Measurements from ENCODE around the gene C4A.
"Not testable (repeated sequence)": the region's sequence is repeated elsewhere in the genome, so short reads cannot be mapped to it uniquely, and the experiment has no call there.

C4A gene

GRCh38 chr6:31981744-31982143 is at the start of gene C4A:
Gene C4A, plus strand, starts transcription at chr6:31982057. Its CDS starts 51 bp downstream, at chr6:31982108.
- H3K27ac ChIP-seq = not testable (repeated sequence)

GRCh38 chr6:31932137-31932536 is 49.7 kb upstream of the C4A start:
- H3K27ac ChIP-seq = not testable (repeated sequence)

DNA sequence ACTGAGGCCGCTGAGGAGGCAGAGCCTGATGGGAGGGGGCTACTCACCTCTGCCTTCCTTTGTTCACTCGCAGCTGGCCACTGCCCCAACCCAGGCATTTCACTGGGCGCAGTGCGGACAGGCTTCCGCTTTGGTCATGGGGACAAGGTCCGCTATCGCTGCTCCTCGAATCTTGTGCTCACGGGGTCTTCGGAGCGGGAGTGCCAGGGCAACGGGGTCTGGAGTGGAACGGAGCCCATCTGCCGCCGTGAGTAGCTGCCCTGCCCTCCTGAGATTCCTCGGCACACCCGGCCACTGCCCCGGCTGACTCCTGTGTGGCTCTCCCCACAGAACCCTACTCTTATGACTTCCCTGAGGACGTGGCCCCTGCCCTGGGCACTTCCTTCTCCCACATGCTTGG is 48.3 kb upstream of the C4A start:
- TF ChIP-seq, protein P1, sequence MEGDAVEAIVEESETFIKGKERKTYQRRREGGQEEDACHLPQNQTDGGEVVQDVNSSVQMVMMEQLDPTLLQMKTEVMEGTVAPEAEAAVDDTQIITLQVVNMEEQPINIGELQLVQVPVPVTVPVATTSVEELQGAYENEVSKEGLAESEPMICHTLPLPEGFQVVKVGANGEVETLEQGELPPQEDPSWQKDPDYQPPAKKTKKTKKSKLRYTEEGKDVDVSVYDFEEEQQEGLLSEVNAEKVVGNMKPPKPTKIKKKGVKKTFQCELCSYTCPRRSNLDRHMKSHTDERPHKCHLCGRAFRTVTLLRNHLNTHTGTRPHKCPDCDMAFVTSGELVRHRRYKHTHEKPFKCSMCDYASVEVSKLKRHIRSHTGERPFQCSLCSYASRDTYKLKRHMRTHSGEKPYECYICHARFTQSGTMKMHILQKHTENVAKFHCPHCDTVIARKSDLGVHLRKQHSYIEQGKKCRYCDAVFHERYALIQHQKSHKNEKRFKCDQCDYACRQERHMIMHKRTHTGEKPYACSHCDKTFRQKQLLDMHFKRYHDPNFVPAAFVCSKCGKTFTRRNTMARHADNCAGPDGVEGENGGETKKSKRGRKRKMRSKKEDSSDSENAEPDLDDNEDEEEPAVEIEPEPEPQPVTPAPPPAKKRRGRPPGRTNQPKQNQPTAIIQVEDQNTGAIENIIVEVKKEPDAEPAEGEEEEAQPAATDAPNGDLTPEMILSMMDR (conservative IDR thresholded peaks at IDR 0.05) = no peak
- H3K27ac ChIP-seq = no peak overlapping the region

GRCh38 chr6:31935021-31935420 is 46.8 kb upstream of the C4A start:
- TF ChIP-seq, protein P1 (conservative IDR thresholded peaks at IDR 0.05) = no peak
- H3K27ac ChIP-seq = no peak overlapping the region

DNA sequence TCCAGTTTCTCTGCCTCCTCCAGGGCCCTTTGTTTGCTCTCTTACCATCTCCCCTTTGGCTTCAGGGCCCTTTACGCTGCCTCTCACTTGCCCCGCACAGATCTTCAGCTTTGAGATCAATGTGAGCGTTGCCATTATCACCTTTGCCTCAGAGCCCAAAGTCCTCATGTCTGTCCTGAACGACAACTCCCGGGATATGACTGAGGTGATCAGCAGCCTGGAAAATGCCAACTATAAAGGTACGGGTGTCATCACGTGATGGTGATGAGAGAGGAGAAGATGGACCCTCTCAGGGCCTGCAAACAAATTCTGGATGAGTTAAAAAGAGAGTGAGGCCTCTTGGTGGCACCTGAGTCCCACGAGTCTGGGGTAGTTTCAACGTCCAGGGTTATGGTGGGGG is 46.0 kb upstream of the C4A start:
- TF ChIP-seq, protein P1 (conservative IDR thresholded peaks at IDR 0.05) = no peak
- H3K27ac ChIP-seq = no peak overlapping the region

GRCh38 chr6:31940256-31940664 is 41.6 kb upstream of the C4A start:
- TF ChIP-seq, protein P1 (conservative IDR thresholded peaks at IDR 0.05) = no peak
- H3K27ac ChIP-seq = no peak overlapping the region

GRCh38 chr6:31943742-31944141 is 38.1 kb upstream of the C4A start:
- H3K27ac ChIP-seq = no peak overlapping the region
- TF ChIP-seq, protein P1 (conservative IDR thresholded peaks at IDR 0.05) = no peak

DNA sequence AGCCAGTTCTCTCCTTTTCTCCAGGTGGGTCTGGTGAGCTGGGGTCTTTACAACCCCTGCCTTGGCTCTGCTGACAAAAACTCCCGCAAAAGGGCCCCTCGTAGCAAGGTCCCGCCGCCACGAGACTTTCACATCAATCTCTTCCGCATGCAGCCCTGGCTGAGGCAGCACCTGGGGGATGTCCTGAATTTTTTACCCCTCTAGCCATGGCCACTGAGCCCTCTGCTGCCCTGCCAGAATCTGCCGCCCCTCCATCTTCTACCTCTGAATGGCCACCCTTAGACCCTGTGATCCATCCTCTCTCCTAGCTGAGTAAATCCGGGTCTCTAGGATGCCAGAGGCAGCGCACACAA is 36.7 kb upstream of the C4A start:
- TF ChIP-seq, protein P1 (conservative IDR thresholded peaks at IDR 0.05) = no peak
- no peak overlapping the region for H3K27ac ChIP-seq
